Measurements from ENCODE around the gene FBXL17. TPM values are rescaled to one million over a fixed set of nuclear protein-coding genes. Genes with fewer than 3 reads are reported as not detected.

FBXL17 gene
- total RNA-seq, 2 experiments from 2014 or later, result 3.1 to 6.6 TPM

DNA sequence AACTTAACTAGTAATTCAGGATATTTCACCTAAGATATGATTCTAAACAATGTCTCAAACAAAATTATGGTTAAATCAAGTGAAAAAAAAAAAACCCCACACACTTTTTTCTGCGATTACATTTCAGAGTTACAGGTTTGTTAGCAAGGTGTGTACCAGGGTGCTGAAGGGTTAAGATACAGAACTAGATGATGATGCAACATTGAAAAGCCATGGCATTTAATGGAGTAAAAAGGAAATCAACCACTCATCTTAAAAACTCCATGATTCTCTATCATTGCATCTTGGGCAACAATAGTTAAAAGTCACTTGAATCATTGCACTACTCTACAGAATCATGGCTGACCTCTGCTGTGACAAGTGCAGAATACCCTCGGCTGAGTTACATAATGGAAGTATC lies 440.9 kb downstream of the FBXL17 start:
- H3K27me3 Mint-ChIP-seq, result no peaks in the 10 kb centered on the region
- DNase-seq (no peak), ATAC-seq (no peak)
- no peaks in the 10 kb centered on the region for H3K9me3 Mint-ChIP-seq (ENCODE audit: low read depth)
- CTCF ChIA-PET, result no interaction called here
- H3K4me1 Mint-ChIP-seq, result no peaks in the 10 kb centered on the region
- peaks cover 4% of the 10 kb centered on the region for H3K36me3 Mint-ChIP-seq (ENCODE audit: low read depth)
- intact Hi-C loops (cut with DNase I, micrococcal nuclease), result no loop called here
- POLR2A ChIA-PET, result no interaction called here
- H3K4me3 Mint-ChIP-seq, result no peak overlapping the region
- H3K27ac Mint-ChIP-seq, result no peak overlapping the region

DNA sequence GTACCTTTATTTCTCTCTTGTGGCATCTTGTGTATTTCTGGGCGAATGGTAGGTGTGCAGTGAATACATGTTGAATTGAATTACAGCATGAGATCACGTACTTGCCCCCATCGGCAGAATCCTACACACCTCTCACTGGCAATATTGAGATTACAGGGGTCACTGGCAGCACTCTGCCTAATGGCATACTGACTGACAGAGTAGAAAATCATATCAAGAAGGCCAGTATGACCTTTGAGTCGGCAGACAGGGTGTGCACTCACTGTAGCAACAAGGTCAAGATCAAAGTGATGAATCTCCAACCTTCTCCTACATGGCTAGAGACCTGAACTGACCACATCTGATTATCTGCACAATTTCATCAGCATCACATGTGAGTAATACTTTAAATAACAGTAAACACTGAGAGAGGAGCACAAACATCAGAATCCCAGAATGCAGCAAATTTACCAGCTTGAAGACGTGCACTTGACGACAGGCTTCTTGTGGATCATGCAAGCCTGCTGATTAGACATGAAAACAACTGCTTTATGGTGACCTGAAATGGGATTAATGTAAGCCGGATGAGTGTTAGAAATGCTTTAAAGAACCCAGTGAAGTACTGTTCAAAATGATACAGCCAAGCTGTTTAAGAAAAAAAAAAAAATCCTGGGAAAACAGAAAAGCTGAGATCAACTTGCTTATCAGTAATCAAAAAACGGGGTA lies 444.1 kb downstream of the FBXL17 start:
- intact Hi-C loops (cut with DNase I, micrococcal nuclease), result no loop called here
- Mint-ChIP-seq H3K9me3 (ENCODE audit: low read depth) (no peaks in the 10 kb centered on the region), H3K27me3 (no peaks in the 10 kb centered on the region), H3K4me3 (no peak overlapping the region), H3K27ac (no peak overlapping the region), H3K4me1 (no peaks in the 10 kb centered on the region), H3K36me3 (ENCODE audit: low read depth) (no peaks in the 10 kb centered on the region)
- no peak for DNase-seq
- ChIA-PET CTCF (interaction anchor here (1.1 to 2.1 kb wide), 2 partner anchors 9 to 16 kb away, joined by 3 to 4 read pairs; no protein-coding TSS in a partner anchor), POLR2A (no interaction called here)
- no peak for ATAC-seq

DNA sequence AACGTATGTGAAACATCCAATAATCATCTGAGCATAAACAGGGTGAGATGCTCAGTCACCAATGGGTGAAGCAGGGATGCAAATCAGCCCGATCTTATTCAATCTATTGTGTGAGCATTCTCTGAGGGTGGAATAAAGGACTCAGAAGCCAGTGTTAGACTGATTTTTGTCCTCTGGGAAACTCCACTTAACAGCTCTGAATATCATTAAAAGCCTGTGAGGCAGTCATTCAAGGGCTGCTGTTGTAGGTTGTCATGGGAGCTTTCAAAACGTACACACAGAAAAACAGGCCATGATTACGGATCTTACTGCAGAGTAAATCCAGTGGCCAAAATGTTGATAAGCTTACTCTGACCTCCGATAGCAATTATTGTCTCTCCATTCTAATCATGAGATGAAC lies 444.7 kb downstream of the FBXL17 start:
- Mint-ChIP-seq H3K4me3 (no peak overlapping the region), H3K9me3 (ENCODE audit: low read depth) (no peaks in the 10 kb centered on the region), H3K27ac (no peak overlapping the region), H3K4me1 (no peaks in the 10 kb centered on the region), H3K36me3 (ENCODE audit: low read depth) (no peaks in the 10 kb centered on the region), H3K27me3 (no peaks in the 10 kb centered on the region)
- ChIA-PET POLR2A (no interaction called here), CTCF (interaction anchor here (1.1 to 2.1 kb wide), 2 partner anchors 9 to 15 kb away, joined by 3 to 4 read pairs; no protein-coding TSS in a partner anchor)
- DNase-seq (no peak), ATAC-seq (no peak)
- intact Hi-C loops (cut with DNase I, micrococcal nuclease), result no loop called here

DNA sequence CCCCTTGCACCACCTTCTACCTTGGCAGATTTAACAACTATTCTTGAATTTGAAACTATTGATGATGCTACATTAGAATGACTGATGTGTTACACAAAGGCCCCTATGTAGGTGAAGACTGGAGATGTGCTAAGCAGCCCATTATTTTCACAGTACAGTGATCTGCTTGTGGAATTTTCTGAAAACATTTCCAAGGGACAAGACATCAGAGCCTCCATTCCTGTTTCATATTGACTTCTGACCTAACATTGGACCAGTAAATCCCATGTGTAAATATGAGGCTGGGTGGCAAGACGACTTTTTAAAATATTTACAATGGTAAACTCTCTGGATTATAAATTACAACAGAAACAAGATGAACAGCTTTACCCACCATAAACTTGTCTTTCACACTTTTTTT lies 445.4 kb downstream of the FBXL17 start:
- Mint-ChIP-seq H3K36me3 (ENCODE audit: low read depth) (no peaks in the 10 kb centered on the region), H3K9me3 (ENCODE audit: low read depth) (no peaks in the 10 kb centered on the region), H3K4me3 (no peak overlapping the region), H3K27me3 (no peaks in the 10 kb centered on the region), H3K27ac (no peak overlapping the region), H3K4me1 (no peaks in the 10 kb centered on the region)
- no peak for DNase-seq
- CTCF ChIA-PET, result interaction anchor here (1.1 kb wide), 1 partner anchor 8 kb away, joined by 3 read pairs; no protein-coding TSS in a partner anchor
- ATAC-seq, result no peak
- POLR2A ChIA-PET, result no interaction called here
- intact Hi-C loops (cut with DNase I, micrococcal nuclease), result no loop called here

DNA sequence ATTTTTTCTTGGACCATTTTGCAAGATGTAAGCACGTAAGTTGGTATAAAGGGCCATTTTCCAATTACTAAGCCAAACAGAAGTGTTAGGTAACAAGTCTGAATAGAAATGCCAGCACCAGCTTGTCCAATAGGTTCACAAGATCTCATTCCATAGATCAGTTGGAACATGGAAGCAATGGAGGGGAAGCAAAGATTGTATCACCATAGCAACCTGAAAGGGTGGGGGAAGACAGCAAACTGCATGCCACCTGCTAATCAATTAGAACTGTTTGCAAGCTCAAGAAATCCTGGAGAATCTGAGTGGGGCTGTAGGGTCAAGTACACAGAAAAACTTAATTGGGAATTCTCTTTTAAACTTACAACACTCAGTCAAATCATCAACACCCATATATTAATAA lies 446.3 kb downstream of the FBXL17 start:
- ChIA-PET CTCF (no interaction called here), POLR2A (no interaction called here)
- no peak for ATAC-seq
- Mint-ChIP-seq H3K27ac (no peak overlapping the region), H3K9me3 (ENCODE audit: low read depth) (no peaks in the 10 kb centered on the region), H3K27me3 (no peaks in the 10 kb centered on the region), H3K4me1 (no peaks in the 10 kb centered on the region), H3K4me3 (no peak overlapping the region), H3K36me3 (ENCODE audit: low read depth) (no peaks in the 10 kb centered on the region)
- no peak for DNase-seq
- intact Hi-C loops (cut with DNase I, micrococcal nuclease), result no loop called here

- Mint-ChIP-seq H3K4me3 (no peak overlapping the region), H3K4me1 (peaks cover 8% of the 10 kb centered on the region), H3K9me3 (ENCODE audit: low read depth) (no peaks in the 10 kb centered on the region), H3K27ac (no peak overlapping the region), H3K27me3 (no peaks in the 10 kb centered on the region), H3K36me3 (ENCODE audit: low read depth) (no peaks in the 10 kb centered on the region)
- ChIA-PET POLR2A (no interaction called here), CTCF (no interaction called here)
- intact Hi-C loops (cut with DNase I, micrococcal nuclease), result no loop called here
- ATAC-seq, result no peak
- no peak for DNase-seq
Measured at GRCh38 chr5:107933326-107933725, 448.6 kb downstream of the FBXL17 start.

DNA sequence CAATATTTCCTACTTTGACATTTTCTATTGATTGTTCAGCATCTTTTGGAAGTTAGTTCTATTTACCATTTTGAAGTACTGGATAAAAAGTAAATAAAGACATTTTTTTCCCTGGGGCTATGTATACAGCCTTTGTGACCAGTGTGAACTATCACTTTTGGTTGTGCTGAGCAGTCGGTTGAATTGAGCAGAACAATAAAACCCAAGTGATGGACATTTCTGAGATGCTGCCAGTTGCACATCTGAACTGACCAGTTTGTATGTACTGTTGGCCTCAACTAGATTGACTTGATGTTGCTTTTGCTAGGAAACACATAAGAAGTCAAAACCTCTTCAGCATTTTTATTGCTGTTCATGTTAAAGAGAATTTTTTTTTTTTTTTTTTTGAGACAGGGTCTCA lies 451.0 kb downstream of the FBXL17 start:
- DNase-seq, result no peak
- Mint-ChIP-seq H3K27me3 (no peaks in the 10 kb centered on the region), H3K9me3 (ENCODE audit: low read depth) (no peaks in the 10 kb centered on the region), H3K36me3 (ENCODE audit: low read depth) (no peaks in the 10 kb centered on the region), H3K27ac (no peak overlapping the region), H3K4me1 (peaks cover 13% of the 10 kb centered on the region), H3K4me3 (no peak overlapping the region)
- CTCF ChIA-PET, result no interaction called here
- POLR2A ChIA-PET, result no interaction called here
- ATAC-seq, result no peak
- intact Hi-C loops (cut with DNase I, micrococcal nuclease), result no loop called here

GRCh38 chr5:107930092-107930491 lies 451.8 kb downstream of the FBXL17 start:
- no peaks in the 10 kb centered on the region for H3K9me3 Mint-ChIP-seq (ENCODE audit: low read depth)
- H3K4me3 Mint-ChIP-seq, result no peak overlapping the region
- no peaks in the 10 kb centered on the region for H3K36me3 Mint-ChIP-seq (ENCODE audit: low read depth)
- no peak overlapping the region for H3K27ac Mint-ChIP-seq
- H3K27me3 Mint-ChIP-seq, result no peaks in the 10 kb centered on the region
- peaks cover 20% of the 10 kb centered on the region for H3K4me1 Mint-ChIP-seq
- intact Hi-C loops (cut with DNase I, micrococcal nuclease), result no loop called here
- ChIA-PET POLR2A (no interaction called here), CTCF (no interaction called here)
- ATAC-seq (peak; percentile 39), DNase-seq (no peak)

GRCh38 chr5:107929080-107929479 lies 452.8 kb downstream of the FBXL17 start:
- H3K4me3 Mint-ChIP-seq, result no peak overlapping the region
- no peaks in the 10 kb centered on the region for H3K9me3 Mint-ChIP-seq (ENCODE audit: low read depth)
- peaks cover 21% of the 10 kb centered on the region for H3K4me1 Mint-ChIP-seq
- no peak for ATAC-seq
- no peak overlapping the region for H3K27ac Mint-ChIP-seq
- H3K36me3 Mint-ChIP-seq (ENCODE audit: low read depth), result no peaks in the 10 kb centered on the region
- intact Hi-C loops (cut with DNase I, micrococcal nuclease), result no loop called here
- no peak for DNase-seq
- CTCF ChIA-PET, result interaction anchor here (1.0 kb wide), 1 partner anchor 8 kb away, joined by 3 read pairs; no protein-coding TSS in a partner anchor
- H3K27me3 Mint-ChIP-seq, result no peaks in the 10 kb centered on the region
- POLR2A ChIA-PET, result no interaction called here

- ATAC-seq, result no peak
- H3K4me3 Mint-ChIP-seq, result no peak overlapping the region
- H3K36me3 Mint-ChIP-seq (ENCODE audit: low read depth), result no peaks in the 10 kb centered on the region
- no peak overlapping the region for H3K27ac Mint-ChIP-seq
- peaks cover 21% of the 10 kb centered on the region for H3K4me1 Mint-ChIP-seq
- intact Hi-C loops (cut with DNase I, micrococcal nuclease), result no loop called here
- CTCF ChIA-PET, result no interaction called here
- H3K27me3 Mint-ChIP-seq, result no peaks in the 10 kb centered on the region
- no peak for DNase-seq
- H3K9me3 Mint-ChIP-seq (ENCODE audit: low read depth), result no peaks in the 10 kb centered on the region
- POLR2A ChIA-PET, result no interaction called here
Measured at GRCh38 chr5:107926121-107926520, 455.8 kb downstream of the FBXL17 start.

GRCh38 chr5:107925200-107925599 lies 456.7 kb downstream of the FBXL17 start:
- H3K36me3 Mint-ChIP-seq (ENCODE audit: low read depth), result no peaks in the 10 kb centered on the region
- no peaks in the 10 kb centered on the region for H3K9me3 Mint-ChIP-seq (ENCODE audit: low read depth)
- H3K27ac Mint-ChIP-seq, result no peak overlapping the region
- intact Hi-C loops (cut with DNase I, micrococcal nuclease), result no loop called here
- no peak for ATAC-seq
- H3K27me3 Mint-ChIP-seq, result no peaks in the 10 kb centered on the region
- POLR2A ChIA-PET, result no interaction called here
- no peak for DNase-seq
- H3K4me3 Mint-ChIP-seq, result no peak overlapping the region
- CTCF ChIA-PET, result no interaction called here
- H3K4me1 Mint-ChIP-seq, result peaks cover 20% of the 10 kb centered on the region

DNA sequence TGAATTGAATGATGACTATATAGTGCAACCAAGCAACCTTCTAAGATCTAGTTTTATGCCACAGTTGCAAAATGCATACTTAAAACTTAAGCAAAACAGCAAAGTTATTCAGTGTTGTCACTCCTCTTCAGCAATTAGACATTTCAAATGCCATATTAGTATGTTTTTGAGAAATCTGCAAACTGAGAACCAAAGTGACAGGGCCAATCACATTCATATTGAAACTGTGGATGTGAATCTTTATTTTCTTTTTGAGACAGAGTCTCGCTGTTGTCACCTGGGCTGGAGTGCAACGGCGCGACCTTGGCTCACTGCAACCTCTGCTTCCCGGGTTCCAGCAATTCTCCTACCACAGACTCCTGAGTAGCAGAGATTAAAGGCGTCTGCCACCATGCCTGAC lies 461.9 kb downstream of the FBXL17 start:
- CTCF ChIA-PET, result no interaction called here
- intact Hi-C loops (cut with DNase I, micrococcal nuclease), result no loop called here
- Mint-ChIP-seq H3K9me3 (ENCODE audit: low read depth) (no peaks in the 10 kb centered on the region), H3K36me3 (ENCODE audit: low read depth) (no peaks in the 10 kb centered on the region), H3K27ac (no peak overlapping the region), H3K4me1 (peaks cover 27% of the 10 kb centered on the region), H3K4me3 (no peak overlapping the region), H3K27me3 (no peaks in the 10 kb centered on the region)
- DNase-seq (peak; percentile 51), ATAC-seq (peak; percentile 87)
- POLR2A ChIA-PET, result no interaction called here

DNA sequence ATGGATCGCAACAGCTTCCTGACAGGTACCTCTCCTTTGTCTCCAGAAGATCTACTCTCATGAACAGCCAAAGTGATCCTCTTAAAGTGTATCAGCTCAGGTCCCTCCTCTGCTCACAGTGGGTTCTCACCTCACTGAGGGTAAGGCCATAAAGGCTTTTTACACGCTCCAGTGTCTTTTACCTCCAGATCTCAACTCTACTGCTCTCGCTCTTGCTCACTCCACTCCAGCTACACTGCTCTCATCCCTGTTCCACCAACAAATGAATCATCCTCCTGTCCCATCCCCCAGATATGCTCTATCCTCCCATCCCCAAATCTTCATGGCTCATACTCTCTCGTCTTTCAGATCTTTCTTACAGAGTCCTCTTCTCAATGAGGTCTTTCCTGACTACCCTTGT lies 462.5 kb downstream of the FBXL17 start:
- Mint-ChIP-seq H3K27ac (peak overlapping the region; percentile 0), H3K4me3 (no peak overlapping the region), H3K9me3 (ENCODE audit: low read depth) (no peaks in the 10 kb centered on the region), H3K36me3 (ENCODE audit: low read depth) (no peaks in the 10 kb centered on the region), H3K4me1 (peaks cover 27% of the 10 kb centered on the region), H3K27me3 (no peaks in the 10 kb centered on the region)
- intact Hi-C loops (cut with DNase I, micrococcal nuclease), result no loop called here
- POLR2A ChIA-PET, result no interaction called here
- ATAC-seq (peak; percentile 41), DNase-seq (no peak)
- CTCF ChIA-PET, result no interaction called here
